Measurements from ENCODE around the gene MRPS35. TPM values are rescaled to one million over a fixed set of nuclear protein-coding genes. Genes with fewer than 3 reads are reported as not detected.

The MRPS35 gene
- total RNA-seq, 1 donor from 2014 or later = 96.1 TPM

GRCh38 chr12:27772328-27773049, 61.9 kb downstream of the MRPS35 start:
- no peak for DNase-seq (ENCODE audit: low read depth)

- no peak for DNase-seq (ENCODE audit: low read depth)
Measured at GRCh38 chr12:27777141-27777540, 66.5 kb downstream of the MRPS35 start.

GRCh38 chr12:27778206-27778605, 67.6 kb downstream of the MRPS35 start:
- DNase-seq (ENCODE audit: low read depth) = no peak

GRCh38 chr12:27779416-27779919, 68.8 kb downstream of the MRPS35 start:
- DNase-seq (ENCODE audit: low read depth) = no peak

GRCh38 chr12:27779920-27780611, 69.4 kb downstream of the MRPS35 start, which contains the start of the genes KLHL42 and MANSC4:
Gene KLHL42, plus strand, starts transcription at chr12:27780233. Its CDS starts 98 bp downstream, at chr12:27780331.
Gene MANSC4, minus strand, starts transcription at chr12:27780236. Its CDS starts 8,960 bp downstream, at chr12:27771276.
- peak; percentile 35 for DNase-seq (ENCODE audit: low read depth)

- DNase-seq (ENCODE audit: low read depth) = peak; percentile 71
Measured at GRCh38 chr12:27780612-27781408, 70.2 kb downstream of the MRPS35 start.

- no peak for DNase-seq (ENCODE audit: low read depth)
Measured at GRCh38 chr12:27781680-27782079, 71.0 kb downstream of the MRPS35 start.

GRCh38 chr12:27782481-27782880, 71.8 kb downstream of the MRPS35 start:
- no peak for DNase-seq (ENCODE audit: low read depth)

- DNase-seq (ENCODE audit: low read depth) = no peak
Measured at GRCh38 chr12:27785882-27786570, 75.4 kb downstream of the MRPS35 start.

- DNase-seq (ENCODE audit: low read depth) = no peak
Measured at GRCh38 chr12:27787559-27787958, 76.9 kb downstream of the MRPS35 start.

GRCh38 chr12:27790179-27790578, 79.5 kb downstream of the MRPS35 start:
- no peak for DNase-seq (ENCODE audit: low read depth)

- no peak for DNase-seq (ENCODE audit: low read depth)
Measured at GRCh38 chr12:27794818-27795584, 84.4 kb downstream of the MRPS35 start.

- DNase-seq (ENCODE audit: low read depth) = no peak
Measured at GRCh38 chr12:27796128-27796527, 85.5 kb downstream of the MRPS35 start.

GRCh38 chr12:27797301-27798025, 86.8 kb downstream of the MRPS35 start:
- no peak for DNase-seq (ENCODE audit: low read depth)

- DNase-seq (ENCODE audit: low read depth) = no peak
Measured at GRCh38 chr12:27800819-27801218, 90.2 kb downstream of the MRPS35 start.

- no peak for DNase-seq (ENCODE audit: low read depth)
Measured at GRCh38 chr12:27801630-27802029, 91.0 kb downstream of the MRPS35 start.

- no peak for DNase-seq (ENCODE audit: low read depth)
Measured at GRCh38 chr12:27802511-27802910, 91.9 kb downstream of the MRPS35 start.

- no peak for DNase-seq (ENCODE audit: low read depth)
Measured at GRCh38 chr12:27802936-27803335, 92.3 kb downstream of the MRPS35 start.

- DNase-seq (ENCODE audit: low read depth) = no peak
Measured at GRCh38 chr12:27805238-27805637, 94.6 kb downstream of the MRPS35 start.
